GM19240 (cell line): ENCODE measurements around the gene GRM5.
"Not testable (repeated sequence)": the region's sequence is repeated elsewhere in the genome, so short reads cannot be mapped to it uniquely, and the experiment has no call there.

Experiments used
- DNase-seq: peaks from one replicate; pipeline ENCODE4 v3.0.0; 2011; ENCODE audit warnings: low spot score; ENCODE audit not compliant: insufficient read length

GRM5 gene

DNA sequence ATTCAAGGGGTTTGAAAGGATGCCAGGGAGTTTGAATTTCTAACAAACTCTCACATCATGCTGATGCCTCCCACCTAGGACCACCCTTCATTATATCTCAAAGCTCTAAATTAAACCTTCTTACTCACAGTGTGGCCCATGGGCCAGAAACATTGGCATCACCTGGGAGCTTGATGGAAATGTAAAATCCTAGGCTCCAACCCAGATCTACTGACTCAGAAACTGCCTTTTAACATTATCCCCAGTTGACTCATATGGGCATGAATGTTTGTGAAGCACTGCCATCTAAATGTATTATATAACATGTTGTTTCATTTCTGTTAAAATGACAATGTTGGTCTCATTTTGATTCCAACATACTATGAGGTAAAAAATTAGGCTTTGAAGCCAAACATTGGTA lies 90.3 kb downstream of the GRM5 start:
- DNase-seq: not testable (repeated sequence)

DNA sequence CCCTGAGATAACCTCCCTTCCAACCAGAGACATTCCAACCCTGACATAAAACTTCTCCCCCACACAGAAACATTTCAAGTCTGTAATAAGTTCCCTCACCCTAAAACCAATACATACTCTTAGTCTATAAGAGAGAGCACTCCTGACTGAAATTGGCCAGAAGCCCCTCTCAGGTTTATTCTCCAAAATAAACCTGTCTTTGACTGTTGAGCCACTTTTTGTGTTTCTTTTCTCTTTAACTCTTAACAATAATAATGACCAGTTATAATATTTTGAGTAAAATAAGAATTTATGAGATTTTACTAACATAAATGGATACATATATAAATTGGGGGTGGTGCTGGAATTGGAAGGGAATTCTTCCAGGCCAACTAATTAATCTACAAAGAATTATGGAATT lies 93.6 kb downstream of the GRM5 start:
- no peak for DNase-seq

DNA sequence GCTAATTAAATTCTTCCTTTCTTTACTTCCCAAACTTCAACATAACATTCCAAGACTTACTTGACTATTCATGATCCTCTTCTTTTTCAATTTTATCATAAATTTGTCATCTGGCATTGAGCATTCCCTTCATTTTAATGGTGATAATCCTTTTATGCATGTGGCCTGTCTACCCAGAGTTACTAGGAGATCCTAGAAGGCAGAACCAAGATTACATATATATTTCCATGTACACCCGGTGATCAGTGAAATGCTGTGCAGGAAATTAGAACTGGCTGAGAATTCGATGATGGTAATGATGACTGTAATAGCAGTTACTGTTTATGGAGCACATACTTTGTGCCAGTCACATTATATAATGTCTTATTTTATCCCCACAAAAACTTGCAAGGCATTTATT lies 104.2 kb downstream of the GRM5 start:
- not testable (repeated sequence) for DNase-seq

DNA sequence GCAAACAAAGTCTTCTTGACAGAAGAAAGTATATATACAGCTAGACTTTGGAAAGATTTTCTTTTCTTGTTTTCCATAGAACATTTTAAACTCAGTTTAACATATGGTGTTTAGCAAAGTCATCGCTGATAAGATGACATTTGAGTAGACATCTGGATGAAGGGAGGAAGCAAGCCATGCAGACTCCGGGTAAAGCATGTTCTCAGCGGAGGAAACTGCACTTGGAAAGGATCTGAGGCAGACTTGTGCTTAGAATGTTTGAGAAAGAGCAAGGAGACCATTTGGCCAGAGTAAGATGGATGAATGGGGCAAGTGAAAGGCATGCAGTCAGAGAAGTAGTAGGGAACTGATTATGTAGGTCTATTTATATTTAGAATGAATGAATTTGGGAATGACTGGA lies 105.9 kb downstream of the GRM5 start:
- not testable (repeated sequence) for DNase-seq

DNA sequence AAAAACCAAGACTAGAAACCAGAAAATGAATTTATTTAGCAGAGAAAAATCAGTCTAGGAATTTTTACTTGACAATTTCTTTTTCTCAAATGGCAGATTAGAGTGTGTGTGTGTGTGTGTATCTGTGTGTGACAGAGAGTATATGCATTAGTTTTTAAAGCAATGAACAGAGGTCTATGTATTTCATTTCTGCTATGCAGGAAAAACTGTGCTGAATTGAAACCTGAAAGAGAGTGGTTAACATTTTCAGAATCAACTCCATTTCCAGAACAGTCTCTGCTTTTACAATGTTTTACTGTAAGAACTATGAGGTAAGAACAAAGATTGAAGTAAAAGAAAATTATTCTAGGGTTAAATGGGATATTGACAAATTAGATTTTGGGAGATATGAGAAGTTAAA lies 114.8 kb downstream of the GRM5 start:
- DNase-seq: no peak

DNA sequence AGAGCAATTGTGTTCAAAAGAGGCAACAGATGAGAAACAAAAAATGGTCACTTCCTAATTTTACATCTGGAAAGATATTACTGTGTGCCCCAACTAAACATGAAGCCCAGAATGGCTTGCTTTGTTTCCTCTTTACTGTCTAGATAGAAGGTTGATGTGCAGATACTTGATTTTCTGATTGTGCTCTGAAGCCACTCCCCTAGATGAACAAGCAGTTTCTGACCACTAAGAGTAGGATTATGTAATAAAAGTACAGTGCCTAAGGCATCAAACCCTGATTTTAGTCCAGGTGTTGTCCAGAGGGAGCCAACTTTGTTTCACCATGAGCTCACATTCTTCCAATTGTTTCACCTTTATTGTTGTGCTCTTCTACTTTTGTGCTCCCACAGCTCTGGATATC lies 116.9 kb downstream of the GRM5 start:
- not testable (repeated sequence) for DNase-seq

DNA sequence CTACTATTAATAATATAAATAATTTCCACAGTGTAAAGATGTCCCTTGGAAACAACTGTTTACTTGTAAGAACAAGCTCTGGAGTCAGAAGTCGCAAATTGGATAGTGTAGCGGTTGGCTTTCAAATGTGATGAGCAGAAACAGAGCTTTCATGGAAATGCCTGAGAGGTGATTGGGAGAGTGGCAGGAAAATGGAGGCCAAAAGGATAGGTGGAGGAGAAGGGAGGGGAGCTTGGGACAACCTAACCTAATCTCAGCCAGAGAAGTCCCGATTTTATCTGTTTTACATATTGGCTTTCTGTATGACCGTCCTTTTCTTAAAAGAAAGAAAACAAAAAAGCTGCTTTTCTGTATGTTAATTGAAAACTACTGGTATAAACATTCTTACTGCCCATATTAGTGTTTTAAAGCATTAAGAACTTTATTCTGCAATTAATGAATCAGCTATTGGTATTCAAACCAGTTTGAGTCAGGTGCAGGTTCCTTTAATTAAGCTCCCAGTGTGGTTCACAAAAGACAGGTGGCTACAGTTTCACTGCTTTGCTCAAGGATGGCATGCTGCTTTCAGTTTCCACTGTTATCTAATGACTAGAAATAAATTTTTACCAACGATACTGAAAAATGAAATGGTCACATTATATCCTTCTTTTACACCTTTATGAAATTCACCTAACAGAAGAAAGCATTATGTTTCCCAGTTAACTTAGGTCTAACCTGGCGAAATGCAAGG lies 117.8 kb downstream of the GRM5 start:
- DNase-seq: not testable (repeated sequence)

DNA sequence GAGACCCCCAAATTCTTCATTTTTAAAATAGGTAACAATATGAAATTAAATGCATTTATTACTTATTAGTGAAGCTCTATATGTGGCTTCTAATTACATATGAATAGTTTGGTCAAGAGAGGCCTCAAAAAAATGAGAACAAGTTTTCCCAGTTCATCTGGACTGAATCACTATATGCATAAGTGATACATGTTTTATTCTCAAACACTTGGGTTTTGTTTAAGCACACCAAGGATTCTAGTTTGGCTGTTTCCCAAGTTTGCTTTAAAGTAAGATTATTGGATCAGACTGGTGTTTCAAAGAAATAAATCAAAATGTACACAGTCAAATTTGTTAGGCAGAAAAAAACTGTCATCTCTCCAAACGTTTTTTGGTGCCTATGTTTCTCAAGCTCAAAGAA lies 136.1 kb downstream of the GRM5 start:
- not testable (repeated sequence) for DNase-seq

DNA sequence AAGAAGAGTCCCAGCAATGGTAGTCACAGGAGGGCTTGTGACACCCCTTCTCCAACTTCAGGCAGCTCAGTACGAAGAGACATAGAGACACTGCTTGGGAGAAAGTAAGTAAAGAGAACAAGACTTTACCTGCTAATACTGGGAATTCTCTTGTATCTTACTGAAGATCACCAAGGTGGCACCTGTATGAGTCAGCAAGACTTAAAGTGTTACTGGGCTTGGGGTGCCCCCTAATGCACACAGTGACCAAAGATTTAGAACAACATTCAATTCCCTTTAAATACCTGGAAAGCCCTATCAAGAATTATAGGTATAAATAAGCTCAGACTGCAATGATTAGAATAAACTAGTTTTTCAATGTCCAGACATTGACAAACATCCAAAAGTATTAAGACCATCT lies 148.7 kb downstream of the GRM5 start:
- not testable (repeated sequence) for DNase-seq

DNA sequence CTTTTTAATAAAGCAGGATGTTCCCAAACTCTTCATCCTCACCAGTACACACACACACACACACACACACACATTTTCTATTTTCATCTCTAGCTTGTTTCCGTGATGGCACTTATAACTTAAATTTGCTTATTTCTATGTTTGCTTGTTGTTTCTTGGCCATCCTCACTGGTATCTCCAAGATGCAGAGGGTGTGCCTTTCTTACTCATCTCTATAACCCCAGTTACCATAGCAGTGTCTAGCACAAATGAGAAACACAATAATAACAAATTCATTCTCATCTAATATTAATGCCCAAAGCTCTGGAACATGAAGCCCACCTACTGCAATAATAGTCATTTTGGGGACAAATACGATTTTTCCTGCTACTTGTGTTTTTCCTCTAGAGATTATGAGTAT lies 156.3 kb downstream of the GRM5 start:
- DNase-seq: no peak

DNA sequence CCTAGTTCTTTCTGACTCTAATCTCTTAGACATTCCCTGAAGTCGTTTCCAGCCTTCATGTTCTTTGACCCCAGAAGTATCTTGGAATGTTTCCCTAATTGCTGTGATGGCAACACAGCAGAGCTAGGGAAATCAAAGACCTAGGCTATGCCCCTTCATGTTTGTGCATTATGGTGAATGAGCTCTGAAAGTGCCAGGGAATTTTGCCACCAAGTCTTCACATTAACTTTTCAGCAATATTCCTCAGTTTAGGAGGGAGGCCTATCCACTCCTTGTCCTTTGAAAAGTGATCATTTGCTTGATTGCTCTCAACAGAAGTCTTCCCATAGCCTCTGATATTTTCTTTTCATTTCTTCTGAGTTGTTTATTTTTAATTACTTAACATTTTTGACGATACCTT lies 164.3 kb downstream of the GRM5 start:
- not testable (repeated sequence) for DNase-seq

DNA sequence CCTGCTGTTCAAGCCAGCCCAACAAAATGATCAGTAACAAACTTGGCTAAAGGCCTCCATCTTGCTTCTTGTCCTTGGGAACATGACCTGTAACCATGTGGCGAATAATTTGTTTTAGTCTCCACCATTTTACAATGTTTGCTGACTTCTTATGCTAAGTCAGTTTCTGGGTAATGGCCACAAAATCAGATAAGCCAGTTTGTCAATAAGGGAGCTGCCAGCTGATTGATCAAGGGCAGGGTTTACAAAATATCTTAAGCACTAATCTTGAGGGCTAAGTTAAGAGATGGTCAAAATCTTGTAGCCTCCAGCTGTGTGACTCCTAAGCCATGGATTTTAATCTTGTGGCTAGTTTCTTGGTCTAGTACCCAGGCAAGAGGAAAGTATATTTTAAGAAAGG lies 176.9 kb downstream of the GRM5 start:
- not testable (repeated sequence) for DNase-seq

DNA sequence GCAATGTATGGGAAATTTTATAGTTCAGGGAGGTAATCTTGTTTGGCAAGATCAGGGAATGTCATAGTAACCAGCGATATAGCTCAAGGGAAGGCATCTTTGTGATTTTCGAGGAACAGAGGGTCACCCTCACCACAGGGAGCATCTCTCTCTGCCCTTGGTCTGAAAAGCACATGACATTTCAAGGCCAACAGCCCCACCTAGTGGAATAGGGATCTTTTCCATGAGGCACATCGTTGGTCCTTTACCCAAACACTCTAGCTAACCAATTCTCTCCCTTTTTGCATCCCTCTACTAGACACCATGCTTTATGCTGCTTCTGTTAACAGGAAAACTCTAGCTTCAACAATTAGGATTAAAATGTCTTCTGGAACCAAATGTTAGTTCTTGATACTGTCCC lies 179.0 kb downstream of the GRM5 start:
- DNase-seq: no peak

DNA sequence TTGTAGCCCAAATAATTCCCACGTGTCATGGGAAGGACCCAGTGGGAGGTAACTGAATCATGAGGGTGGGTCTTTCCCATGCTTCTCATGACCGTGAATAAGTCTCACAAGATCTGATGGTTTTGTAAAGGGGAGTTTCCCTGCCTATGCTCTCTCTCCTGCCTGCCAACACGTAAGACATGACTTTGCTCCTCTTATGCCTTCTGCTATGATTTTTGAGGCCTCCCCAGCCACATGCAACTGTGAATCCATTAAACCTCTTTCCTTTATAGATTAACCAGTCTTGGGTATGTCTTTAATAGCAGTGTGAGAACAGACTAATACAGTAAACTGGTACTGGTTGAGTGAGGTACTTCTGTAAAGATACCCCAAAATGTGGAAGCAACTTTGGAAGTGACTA lies 183.0 kb downstream of the GRM5 start:
- DNase-seq: not testable (repeated sequence)

DNA sequence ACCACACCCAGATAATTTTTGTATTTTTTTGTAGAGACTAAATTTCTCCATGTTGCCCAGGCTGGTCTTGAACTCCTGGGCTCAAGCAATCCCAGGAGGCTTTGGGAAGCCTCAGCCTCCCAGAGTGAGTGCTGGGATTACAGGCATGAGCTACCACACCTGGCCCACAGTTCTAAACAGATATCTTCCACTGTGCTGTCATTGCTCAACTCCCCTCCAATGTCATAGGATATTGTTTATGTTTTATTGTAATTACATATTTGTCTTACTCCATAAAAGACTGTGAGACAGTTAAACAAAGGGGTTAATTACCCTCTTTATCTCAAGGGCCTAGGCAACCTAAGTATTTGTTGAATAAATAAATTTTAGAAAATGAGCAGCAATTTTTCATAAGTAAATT lies 204.2 kb downstream of the GRM5 start:
- no peak for DNase-seq

DNA sequence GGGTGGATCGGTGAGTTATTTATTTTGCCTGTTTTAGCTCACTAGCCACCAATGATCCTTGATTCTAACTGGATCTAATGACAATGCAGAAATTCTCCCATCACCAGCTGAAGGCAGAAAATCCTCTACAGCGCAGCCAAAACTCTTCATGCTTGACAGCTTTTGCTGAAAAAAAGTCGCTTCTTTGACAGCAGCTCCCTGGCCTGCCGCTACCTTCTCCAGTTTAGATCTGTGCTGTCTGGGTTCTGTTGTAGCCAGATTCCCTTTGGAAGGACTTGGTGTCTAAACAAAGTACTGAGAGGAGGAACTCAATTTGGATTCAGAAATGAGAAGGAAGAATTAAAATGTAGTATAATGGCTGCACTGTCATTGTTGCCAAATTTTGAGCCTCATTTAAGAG lies 205.4 kb downstream of the GRM5 start:
- DNase-seq: not testable (repeated sequence)

DNA sequence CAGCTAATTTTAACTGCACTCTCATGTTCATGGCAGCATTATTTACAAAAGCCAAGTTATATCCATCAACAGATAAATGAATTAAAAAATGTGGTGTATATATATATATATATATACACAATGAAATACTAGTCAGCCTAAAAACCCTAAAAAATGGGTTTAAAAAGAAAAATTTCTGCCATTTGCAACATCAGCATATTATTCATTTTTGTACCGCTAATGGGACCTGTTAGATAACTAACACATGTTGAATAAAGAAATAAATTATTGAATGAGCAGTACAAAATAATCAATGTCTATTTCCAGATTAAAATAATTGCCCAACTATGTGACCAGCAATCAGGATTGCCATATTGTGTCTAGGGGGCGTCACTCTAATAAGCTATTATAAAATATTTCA lies 211.8 kb downstream of the GRM5 start:
- not testable (repeated sequence) for DNase-seq

DNA sequence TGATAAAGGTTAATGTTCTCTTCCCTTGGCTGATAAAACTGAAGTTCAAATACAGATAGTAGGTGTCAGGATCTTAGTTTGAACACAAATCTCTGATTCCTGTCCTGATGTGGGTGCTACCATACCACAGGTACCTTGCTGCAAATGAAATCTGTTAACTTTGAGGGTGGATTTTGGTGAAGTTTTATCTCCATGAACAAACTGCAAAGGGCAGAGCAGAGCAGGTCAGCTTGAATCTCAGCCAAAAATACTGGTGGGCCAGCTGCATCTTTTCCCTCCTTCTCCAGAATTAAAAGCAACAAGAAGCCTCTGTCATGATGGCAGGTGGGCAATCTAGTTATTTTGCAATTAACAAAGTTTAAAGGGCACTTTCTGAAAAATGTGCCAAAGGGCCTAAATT lies 214.2 kb downstream of the GRM5 start:
- DNase-seq: not testable (repeated sequence)

DNA sequence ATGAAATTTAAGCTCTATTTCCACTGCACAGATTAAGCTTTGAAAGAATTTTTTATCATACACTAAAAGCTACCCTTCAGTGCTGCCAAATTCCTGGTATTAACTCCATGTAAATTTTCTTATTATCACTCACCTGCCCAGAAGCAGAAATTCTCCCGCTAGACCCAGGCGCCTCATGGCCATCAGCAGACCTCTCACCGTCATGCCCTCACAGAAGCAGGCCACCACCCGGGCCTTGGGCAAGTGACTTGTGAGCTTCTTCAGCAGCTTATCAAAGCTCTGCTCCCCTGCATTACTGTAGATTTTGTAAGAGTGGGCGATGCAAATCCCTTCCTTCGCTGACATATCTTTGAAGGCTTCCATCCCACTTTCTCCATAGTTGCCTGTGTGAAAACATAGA lies 216.0 kb downstream of the GRM5 start:
- DNase-seq: not testable (repeated sequence)

DNA sequence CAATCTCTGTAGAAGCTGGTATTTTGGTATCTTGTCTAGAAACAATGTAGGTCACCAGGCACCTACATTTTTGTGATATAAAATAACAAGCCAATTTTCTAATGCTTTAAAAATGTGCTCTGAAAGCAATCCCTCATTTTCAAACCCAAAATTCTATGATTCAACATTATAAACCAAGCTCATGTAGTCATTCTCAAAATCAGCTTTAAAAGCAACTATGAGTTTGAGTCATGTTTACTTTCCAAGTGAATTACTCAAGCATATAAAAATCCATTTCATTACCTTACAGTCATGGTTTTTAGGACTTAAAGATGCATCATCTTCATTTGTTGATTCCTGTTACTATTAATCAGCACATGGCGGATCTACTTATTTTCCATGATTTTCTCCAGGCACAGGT lies 216.4 kb downstream of the GRM5 start:
- DNase-seq: no peak

DNA sequence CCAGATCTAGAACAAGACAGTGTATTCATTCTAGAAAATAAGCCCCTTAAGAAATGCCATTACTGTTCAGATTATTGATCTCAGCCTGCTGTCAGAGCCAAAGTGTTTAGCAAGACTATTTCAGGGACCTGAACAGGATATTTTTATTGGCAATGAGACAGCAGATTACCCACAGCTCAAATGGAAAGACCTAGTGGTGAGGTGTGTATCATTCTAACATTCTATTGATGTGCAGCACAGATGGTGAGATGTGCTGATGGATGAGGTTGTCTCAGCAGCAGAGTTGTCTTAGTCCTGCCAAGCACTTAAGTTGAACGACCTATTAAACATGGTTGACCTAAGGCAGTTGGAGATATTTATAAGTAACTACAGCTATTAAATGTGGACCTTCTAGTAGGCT lies 219.5 kb downstream of the GRM5 start:
- DNase-seq: not testable (repeated sequence)

DNA sequence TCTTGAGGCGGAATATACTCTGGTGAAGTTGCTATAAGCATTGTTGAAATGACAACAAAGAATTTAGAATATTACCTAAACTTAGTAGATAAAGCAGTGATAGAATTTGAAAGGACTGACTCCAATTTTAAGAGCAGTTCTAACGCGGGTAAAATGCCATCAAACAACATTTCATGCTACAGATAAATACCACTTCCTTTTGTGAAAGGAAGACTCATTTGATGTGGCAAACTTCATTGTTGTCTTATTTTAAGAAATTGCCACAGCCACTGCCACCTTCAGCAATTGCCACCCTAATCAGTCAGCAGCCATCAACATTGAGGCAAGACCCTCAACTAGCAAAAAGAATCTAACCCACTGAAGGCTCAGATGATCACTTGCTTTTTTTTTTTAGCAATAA lies 220.8 kb downstream of the GRM5 start:
- DNase-seq: not testable (repeated sequence)

DNA sequence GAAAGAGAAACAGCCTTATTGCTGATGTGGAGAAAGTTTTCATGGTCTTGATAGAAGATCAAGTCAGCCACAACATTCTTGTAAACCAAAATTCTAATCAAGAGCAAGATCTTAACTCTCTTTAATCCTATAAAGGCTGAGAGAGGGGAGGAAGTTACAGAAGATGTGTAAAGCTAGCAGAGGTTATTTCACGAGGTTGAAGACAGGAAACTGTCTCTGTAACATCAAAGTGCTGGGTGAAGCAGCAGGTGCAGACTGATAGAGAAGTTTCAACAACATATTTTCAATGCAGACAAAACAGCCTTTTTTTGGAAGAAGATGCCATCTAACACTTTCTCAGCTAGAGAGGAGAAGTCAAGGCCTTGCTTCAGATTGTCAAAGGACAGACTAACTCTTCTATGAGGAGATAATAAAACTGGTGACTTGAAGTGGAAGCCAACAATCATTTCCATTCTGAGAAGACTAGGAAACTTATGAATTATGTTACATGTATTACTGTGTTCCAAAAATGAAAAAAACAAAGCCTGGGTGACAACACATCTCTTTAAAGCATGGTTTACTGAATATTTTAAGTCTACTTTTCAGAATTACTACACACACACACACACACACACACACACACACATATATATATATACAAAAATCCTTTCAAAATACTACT lies 221.9 kb downstream of the GRM5 start:
- not testable (repeated sequence) for DNase-seq
